PC-3 (cell line): Measurements from ENCODE around the gene RARA. TPM values are rescaled to one million over a fixed set of nuclear protein-coding genes. Genes with fewer than 3 reads are reported as not detected.

Source experiments
- ATAC-seq: fragments of 200-7000 bp; cut with Tn5 transposase; 2 replicates; pipeline ENCODE4 v1.9.1; 2020; ENCODE audit warnings: mild to moderate bottlenecking, moderate library complexity
- BruUV-seq: library from RNA; stranded (reverse); fragments of 400-500 nt; replicated peaks from 2 replicates; lab custom pipeline; 2021; lab: Mats Ljungman, UMichigan
- CTCF ChIA-PET: fragments of 300-600 bp; sonication (Branson Sonifier 250); formaldehyde crosslinking; loops from one replicate; lab custom pipeline; 2022; ENCODE audit warnings: antibody characterized with exemption; lab: Charles Lee
- POLR2A ChIA-PET: fragments of 300-600 bp; sonication (Branson Sonifier 250); formaldehyde crosslinking; loops from one replicate; lab custom pipeline; 2022; ENCODE audit warnings: antibody characterized with exemption; ENCODE audit not compliant: unreplicated experiment; lab: Charles Lee
- DNase-seq: peaks from one replicate; pipeline ENCODE4 v3.0.0-alpha.2; 2015
- H2AFZ ChIP-seq: fragments of 300-600 bp; sonication (generic); 2 replicates; pipeline ENCODE4 v1.6.0; 2016; ENCODE audit warnings: antibody characterized with exemption, low read length
- H3F3A ChIP-seq: fragments of 300-600 bp; sonication (generic); one replicate; pipeline ENCODE4 v1.6.0; 2017; ENCODE audit warnings: antibody characterized with exemption, low read length, control low read depth, mild to moderate bottlenecking; ENCODE audit not compliant: unreplicated experiment
- H3K27ac ChIP-seq: fragments of 300-600 bp; sonication (generic); 2 replicates; pipeline ENCODE4 v1.5.1; 2016; ENCODE audit warnings: mild to moderate bottlenecking, low read length
- H3K27me3 ChIP-seq: fragments of 300-600 bp; sonication (generic); 2 replicates; pipeline ENCODE4 v1.6.1; 2016; ENCODE audit warnings: low read length, mixed read lengths
- H3K36me3 ChIP-seq: fragments of 300-600 bp; sonication (generic); 2 replicates; pipeline ENCODE4 v1.6.1; 2016; ENCODE audit warnings: low read depth, mixed run types, low read length, mixed read lengths
- H3K4me1 ChIP-seq: fragments of 300-600 bp; sonication (generic); 2 replicates; pipeline ENCODE4 v1.5.1; 2016; ENCODE audit warnings: low read length; ENCODE audit not compliant: insufficient read depth
- H3K4me2 ChIP-seq: fragments of 300-600 bp; sonication (generic); 2 replicates; pipeline ENCODE4 v1.6.0; 2016; ENCODE audit warnings: low read length
- H3K4me3 ChIP-seq: fragments of 300-600 bp; sonication (generic); 2 replicates; pipeline ENCODE4 v1.5.1; 2016; ENCODE audit warnings: mild to moderate bottlenecking, low read length, mixed read lengths
- H3K79me2 ChIP-seq: fragments of 300-600 bp; sonication (generic); 2 replicates; pipeline ENCODE4 v1.6.1; 2017; ENCODE audit warnings: low read length, mixed read lengths
- H3K9ac ChIP-seq: fragments of 300-600 bp; sonication (generic); 2 replicates; pipeline ENCODE4 v1.6.0; 2016; ENCODE audit warnings: mild to moderate bottlenecking, low read length
- H3K9me2 ChIP-seq: fragments of 300-600 bp; sonication (generic); replicated peaks from 2 replicates; pipeline ENCODE4 v1.6.1; 2016; ENCODE audit warnings: mixed run types, low read length, mixed read lengths
- H3K9me3 ChIP-seq: fragments of 300-600 bp; sonication (generic); 2 replicates; pipeline ENCODE4 v1.6.1; 2016; ENCODE audit warnings: low read length, mixed read lengths
- H4K20me1 ChIP-seq: fragments of 300-600 bp; sonication (generic); 2 replicates; pipeline ENCODE4 v1.6.1; 2016; ENCODE audit warnings: low read length, mixed read lengths
- CTCF ChIP-seq: fragments of 300-600 bp; sonication (generic); conservative IDR thresholded peaks from 2 replicates; pipeline ENCODE4 v1.5.1; 2017; ENCODE audit warnings: antibody characterized with exemption, low read depth, mild to moderate bottlenecking, low read length
- EZH2 ChIP-seq: fragments of 300-600 bp; sonication (generic); IDR thresholded peaks from one replicate; pipeline ENCODE4 v1.6.1; 2017; ENCODE audit warnings: antibody characterized with exemption, mild to moderate bottlenecking, low read length; ENCODE audit not compliant: unreplicated experiment
- EZH2phosphoT487 ChIP-seq: fragments of 300-600 bp; sonication (generic); IDR thresholded peaks from 2 replicates; pipeline ENCODE4 v1.6.1; 2018; ENCODE audit warnings: mild to moderate bottlenecking, antibody characterized with exemption, low read length, borderline replicate concordance
- intact Hi-C: fragments of 100-400 bp; cut with micrococcal nuclease; formaldehyde crosslinking; loops from 2 replicates; pipeline ENCODE4 v1.9.0; 2023
- total RNA-seq: library from RNA; depleted of rRNA; stranded (reverse); fragments of >200 nt; gene quantifications from 2 replicates; pipeline ENCODE4 v1.2.3, GENCODE V29; 2014

Gene RARA
- total RNA-seq, 1 experiment from 2014 or later = 19.6 TPM

- H3F3A ChIP-seq = no peaks in the 10 kb centered on the region
- H3K4me3 ChIP-seq = no peak overlapping the region
- TF ChIP-seq CTCF = no peak
- no peak for TF ChIP-seq EZH2
- TF ChIP-seq EZH2phosphoT487 = no peak
- H3K27me3 ChIP-seq = no peaks in the 10 kb centered on the region
- no peak overlapping the region for H3K9ac ChIP-seq
- DNase-seq (no peak), ATAC-seq (no peak)
- H4K20me1 ChIP-seq = no peaks in the 10 kb centered on the region; the same call in 1 of the 2 replicates
- peaks cover 22% of the 10 kb centered on the region for H3K4me1 ChIP-seq
- POLR2A ChIA-PET = no interaction called here
- intact Hi-C loops = no loop called here
- no peak overlapping the region for H2AFZ ChIP-seq
- H3K79me2 ChIP-seq = peaks cover 84% of the 10 kb centered on the region
- no peaks in the 10 kb centered on the region for H3K9me3 ChIP-seq
- H3K9me2 ChIP-seq = no peaks in the 10 kb centered on the region
- CTCF ChIA-PET = no interaction called here
- H3K27ac ChIP-seq = no peak overlapping the region
- H3K36me3 ChIP-seq = no peaks in the 10 kb centered on the region
- H3K4me2 ChIP-seq = no peak overlapping the region
- BruUV-seq = no TSS peak
Observed at GRCh38 chr17:40326832-40327199, 17.8 kb downstream of the RARA start.

- no peak overlapping the region for H2AFZ ChIP-seq
- no peak overlapping the region for H3K27ac ChIP-seq
- H3K9ac ChIP-seq = no peak overlapping the region
- no peak overlapping the region for H3K4me2 ChIP-seq
- H3K4me1 ChIP-seq = peaks cover 18% of the 10 kb centered on the region
- TF ChIP-seq EZH2 = no peak
- no peak for TF ChIP-seq CTCF
- TF ChIP-seq EZH2phosphoT487 = no peak
- H3K9me3 ChIP-seq = no peaks in the 10 kb centered on the region
- intact Hi-C loops = no loop called here
- H4K20me1 ChIP-seq = no peaks in the 10 kb centered on the region; the same call in 1 of the 2 replicates
- no TSS peak for BruUV-seq
- H3K36me3 ChIP-seq = no peaks in the 10 kb centered on the region
- no peak overlapping the region for H3K4me3 ChIP-seq
- H3K27me3 ChIP-seq = no peaks in the 10 kb centered on the region
- H3K9me2 ChIP-seq = no peaks in the 10 kb centered on the region
- POLR2A ChIA-PET = no interaction called here
- DNase-seq (no peak), ATAC-seq (no peak)
- H3F3A ChIP-seq = no peaks in the 10 kb centered on the region
- H3K79me2 ChIP-seq = peaks cover 79% of the 10 kb centered on the region
- CTCF ChIA-PET = no interaction called here
Observed at GRCh38 chr17:40327244-40327729, 18.3 kb downstream of the RARA start.

- no peak overlapping the region for H3K27ac ChIP-seq
- intact Hi-C loops = no loop called here
- H3F3A ChIP-seq = no peaks in the 10 kb centered on the region
- TF ChIP-seq EZH2 = no peak
- no peak for TF ChIP-seq EZH2phosphoT487
- TF ChIP-seq CTCF = no peak
- ATAC-seq (no peak), DNase-seq (no peak)
- no peak overlapping the region for H2AFZ ChIP-seq
- no peaks in the 10 kb centered on the region for H3K27me3 ChIP-seq
- H4K20me1 ChIP-seq = no peaks in the 10 kb centered on the region; the same call in 1 of the 2 replicates
- no peak overlapping the region for H3K4me3 ChIP-seq
- no peak overlapping the region for H3K4me2 ChIP-seq
- H3K9me2 ChIP-seq = no peaks in the 10 kb centered on the region
- H3K79me2 ChIP-seq = peaks cover 77% of the 10 kb centered on the region
- H3K9ac ChIP-seq = no peak overlapping the region
- H3K9me3 ChIP-seq = no peaks in the 10 kb centered on the region
- peaks cover 12% of the 10 kb centered on the region for H3K4me1 ChIP-seq
- CTCF ChIA-PET = no interaction called here
- POLR2A ChIA-PET = no interaction called here
- H3K36me3 ChIP-seq = no peaks in the 10 kb centered on the region
- BruUV-seq = no TSS peak
Observed at GRCh38 chr17:40327735-40328385, 18.9 kb downstream of the RARA start.
